ENCODE data around the gene DCC.

The DCC gene

DNA sequence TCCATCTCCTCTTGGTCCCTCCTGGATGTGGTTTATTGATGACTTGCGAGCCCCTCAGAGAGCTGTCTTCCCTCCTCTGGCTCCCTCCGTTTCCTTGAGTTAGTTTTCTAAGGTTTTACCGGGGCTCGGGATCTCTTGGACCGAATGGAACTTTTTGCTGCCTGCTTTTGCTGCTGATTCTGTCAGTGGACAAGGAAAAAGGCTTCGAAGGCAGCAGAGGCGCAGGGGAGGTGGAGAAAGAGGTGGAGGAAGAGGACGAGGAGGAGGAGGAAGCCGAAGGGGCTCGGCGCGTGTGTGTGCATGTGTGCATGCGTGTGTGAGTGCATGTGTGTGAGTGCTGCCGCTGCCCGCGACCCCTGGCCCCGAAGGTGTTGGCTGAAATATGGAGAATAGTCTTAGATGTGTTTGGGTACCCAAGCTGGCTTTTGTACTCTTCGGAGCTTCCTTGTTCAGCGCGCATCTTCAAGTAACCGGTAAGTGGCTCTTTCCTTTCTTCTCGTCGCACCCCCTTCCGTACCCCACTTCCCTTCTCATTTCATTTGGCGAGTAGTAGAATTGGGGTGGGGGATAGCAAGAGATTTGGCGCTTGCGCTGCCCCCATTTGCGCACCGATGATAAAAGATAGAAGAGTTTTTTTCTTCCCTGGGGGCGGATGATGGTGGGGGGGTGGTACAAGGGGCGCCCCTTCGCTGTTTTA lies 557 bp downstream of the DCC start:
- POLR2A ChIA-PET, result no interaction called here
- no peak for DNase-seq (ENCODE audit: extremely low spot score)
- TF ChIP-seq FOXK2 (IDR thresholded peaks at IDR 0.05), result no peak
- TF ChIP-seq TARDBP (IDR thresholded peaks at IDR 0.05), result no peak
- TF ChIP-seq ZNF384 (IDR thresholded peaks at IDR 0.05), result no peak
- no peak for TF ChIP-seq ARNT (IDR thresholded peaks at IDR 0.05)
- TF ChIP-seq CTBP1 (IDR thresholded peaks at IDR 0.05; ENCODE audit: borderline replicate concordance), result no peak
- TF ChIP-seq BHLHE40 (IDR thresholded peaks at IDR 0.05; ENCODE audit: borderline replicate concordance), result no peak
- TF ChIP-seq ELF4 (IDR thresholded peaks at IDR 0.05), result no peak
- TF ChIP-seq SP1 (IDR thresholded peaks at IDR 0.05), result no peak
- TF ChIP-seq NFRKB (IDR thresholded peaks at IDR 0.05), result no peak
- TF ChIP-seq L3MBTL2 (conservative IDR thresholded peaks at IDR 0.05), result no peak
- TF ChIP-seq SUZ12 (IDR thresholded peaks at IDR 0.05), result no peak
- TF ChIP-seq LEF1 (IDR thresholded peaks at IDR 0.05; ENCODE audit: borderline replicate concordance), result no peak
- TF ChIP-seq, protein P1, sequence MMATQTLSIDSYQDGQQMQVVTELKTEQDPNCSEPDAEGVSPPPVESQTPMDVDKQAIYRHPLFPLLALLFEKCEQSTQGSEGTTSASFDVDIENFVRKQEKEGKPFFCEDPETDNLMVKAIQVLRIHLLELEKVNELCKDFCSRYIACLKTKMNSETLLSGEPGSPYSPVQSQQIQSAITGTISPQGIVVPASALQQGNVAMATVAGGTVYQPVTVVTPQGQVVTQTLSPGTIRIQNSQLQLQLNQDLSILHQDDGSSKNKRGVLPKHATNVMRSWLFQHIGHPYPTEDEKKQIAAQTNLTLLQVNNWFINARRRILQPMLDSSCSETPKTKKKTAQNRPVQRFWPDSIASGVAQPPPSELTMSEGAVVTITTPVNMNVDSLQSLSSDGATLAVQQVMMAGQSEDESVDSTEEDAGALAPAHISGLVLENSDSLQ (IDR thresholded peaks at IDR 0.05), result no peak
- no peak for TF ChIP-seq FOXM1 (IDR thresholded peaks at IDR 0.05; ENCODE audit: borderline replicate concordance)
- TF ChIP-seq HDGF (IDR thresholded peaks at IDR 0.05; ENCODE audit: borderline replicate concordance), result no peak
- TF ChIP-seq FOXA1 (IDR thresholded peaks at IDR 0.05), result no peak
- CTCF ChIA-PET, result no interaction called here

DNA sequence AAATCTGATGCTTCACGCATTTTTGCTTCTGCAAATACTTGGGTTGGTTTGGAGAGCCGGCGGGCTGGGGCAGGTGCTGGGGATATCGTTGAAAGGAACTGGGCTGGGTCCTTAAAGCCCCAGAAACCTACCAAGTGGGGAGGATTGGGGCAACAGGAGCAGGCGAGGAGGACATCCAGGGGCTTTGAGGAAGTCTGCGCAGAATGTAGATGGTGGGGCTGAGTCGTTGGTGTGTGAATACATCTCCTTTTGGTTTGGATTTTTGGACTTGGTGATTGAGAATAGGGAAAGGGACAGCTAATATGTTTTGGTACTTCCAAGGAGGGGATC lies 1.1 kb downstream of the DCC start:
- TF ChIP-seq HDGF (IDR thresholded peaks at IDR 0.05; ENCODE audit: borderline replicate concordance), result no peak
- no peak for TF ChIP-seq FOXM1 (IDR thresholded peaks at IDR 0.05; ENCODE audit: borderline replicate concordance)
- TF ChIP-seq, protein P1 (IDR thresholded peaks at IDR 0.05), result no peak
- TF ChIP-seq TARDBP (IDR thresholded peaks at IDR 0.05), result no peak
- no peak for TF ChIP-seq ARNT (IDR thresholded peaks at IDR 0.05)
- no peak for TF ChIP-seq ELF4 (IDR thresholded peaks at IDR 0.05)
- TF ChIP-seq BHLHE40 (IDR thresholded peaks at IDR 0.05; ENCODE audit: borderline replicate concordance), result no peak
- DNase-seq (ENCODE audit: extremely low spot score), result no peak
- ChIA-PET CTCF (no interaction called here), POLR2A (no interaction called here)

DNA sequence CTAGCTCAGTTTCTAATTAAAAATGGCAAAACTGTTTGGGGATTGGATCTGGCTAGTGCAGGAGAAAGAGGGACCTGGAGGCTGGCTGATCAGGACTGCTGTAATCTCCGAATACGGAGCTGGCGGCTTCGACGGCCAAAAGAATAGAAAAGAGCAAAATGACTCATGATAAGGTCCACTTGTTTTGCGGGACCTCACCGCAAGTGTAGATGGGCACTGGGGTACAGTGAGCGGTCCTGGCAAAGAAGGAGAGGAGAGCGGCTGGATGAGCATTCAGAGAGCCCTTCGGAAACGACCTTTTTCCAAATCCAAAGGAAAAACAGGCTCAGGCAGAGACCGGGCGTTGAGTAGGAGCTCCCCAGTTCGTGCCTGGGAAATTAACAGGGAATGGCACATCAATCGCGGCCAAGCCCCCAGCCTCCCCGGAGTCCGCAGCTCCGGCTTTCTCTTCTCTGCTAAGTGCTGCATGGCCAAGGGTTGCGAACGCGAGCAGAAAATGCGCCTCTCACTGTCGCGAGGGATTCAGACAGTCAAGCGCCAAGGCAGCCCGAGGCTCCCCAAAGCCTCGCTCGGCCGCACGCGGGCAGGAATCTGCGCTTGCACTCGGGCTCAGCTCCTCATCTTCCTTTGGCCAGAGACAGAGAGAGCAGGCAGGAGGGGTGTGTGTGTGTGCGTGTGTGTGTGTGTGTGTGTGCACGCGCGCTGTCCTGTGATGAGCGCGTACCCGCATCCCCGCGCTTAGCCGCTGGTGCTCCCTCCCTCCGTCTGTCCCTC lies 1.8 kb downstream of the DCC start:
- no peak for TF ChIP-seq ARNT (IDR thresholded peaks at IDR 0.05)
- TF ChIP-seq ZNF384 (IDR thresholded peaks at IDR 0.05), result no peak
- DNase-seq (ENCODE audit: extremely low spot score), result no peak
- POLR2A ChIA-PET, result no interaction called here
- CTCF ChIA-PET, result no interaction called here

DNA sequence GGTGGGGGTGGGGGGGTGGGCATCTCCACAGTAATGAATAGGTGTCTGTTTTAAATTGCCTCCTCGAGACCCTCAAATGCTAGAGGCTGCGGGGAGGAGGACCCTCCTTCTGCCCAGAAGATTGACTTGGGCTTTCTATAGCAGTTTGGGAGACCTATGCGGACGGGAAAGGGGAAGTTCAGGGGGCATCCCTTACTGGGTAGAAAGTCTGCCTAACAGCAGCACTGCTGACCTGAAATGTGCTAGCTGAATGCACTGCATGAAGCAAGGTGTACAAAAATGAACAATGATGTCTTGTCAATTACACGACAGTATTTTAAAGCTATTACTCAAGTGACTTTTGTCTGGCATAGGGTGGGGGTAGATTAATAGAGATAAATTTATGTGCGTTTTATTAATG lies 2.5 kb downstream of the DCC start:
- no peak for TF ChIP-seq NFRKB (IDR thresholded peaks at IDR 0.05)
- TF ChIP-seq FOXK2 (IDR thresholded peaks at IDR 0.05), result no peak
- no peak for TF ChIP-seq CTBP1 (IDR thresholded peaks at IDR 0.05; ENCODE audit: borderline replicate concordance)
- no peak for TF ChIP-seq ARNT (IDR thresholded peaks at IDR 0.05)
- TF ChIP-seq, protein P1 (IDR thresholded peaks at IDR 0.05), result no peak
- no peak for TF ChIP-seq TARDBP (IDR thresholded peaks at IDR 0.05)
- no peak for TF ChIP-seq FOXM1 (IDR thresholded peaks at IDR 0.05; ENCODE audit: borderline replicate concordance)
- no peak for TF ChIP-seq SP1 (IDR thresholded peaks at IDR 0.05)
- no peak for TF ChIP-seq FOXA1 (IDR thresholded peaks at IDR 0.05)
- no peak for TF ChIP-seq ZNF384 (IDR thresholded peaks at IDR 0.05)
- no peak for TF ChIP-seq ELF4 (IDR thresholded peaks at IDR 0.05)
- no peak for TF ChIP-seq HDGF (IDR thresholded peaks at IDR 0.05; ENCODE audit: borderline replicate concordance)
- no peak for TF ChIP-seq BHLHE40 (IDR thresholded peaks at IDR 0.05; ENCODE audit: borderline replicate concordance)
- TF ChIP-seq LEF1 (IDR thresholded peaks at IDR 0.05; ENCODE audit: borderline replicate concordance), result no peak
- no peak for TF ChIP-seq SUZ12 (IDR thresholded peaks at IDR 0.05)
- no peak for TF ChIP-seq L3MBTL2 (conservative IDR thresholded peaks at IDR 0.05)
- CTCF ChIA-PET, result no interaction called here
- POLR2A ChIA-PET, result no interaction called here
- no peak for DNase-seq (ENCODE audit: extremely low spot score)

DNA sequence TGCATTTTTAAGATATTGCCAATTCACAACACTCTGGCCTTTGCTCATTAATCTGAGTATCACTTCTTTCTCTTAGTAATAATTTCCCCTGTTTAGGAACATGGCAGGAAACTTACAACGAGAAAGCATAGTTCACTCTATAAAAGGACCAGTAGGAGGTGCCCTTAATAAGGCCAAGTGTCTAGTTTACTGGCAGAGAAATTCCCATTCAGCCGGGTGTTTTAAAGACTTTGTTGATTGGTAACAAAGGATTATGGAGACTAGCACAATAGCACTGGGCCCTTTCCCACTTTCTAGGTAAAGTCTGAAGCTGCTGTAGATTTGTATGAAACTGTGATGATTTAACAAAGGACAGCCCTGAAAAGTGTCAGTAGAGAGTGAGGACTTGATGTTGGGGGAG lies 3.1 kb downstream of the DCC start:
- TF ChIP-seq BHLHE40 (IDR thresholded peaks at IDR 0.05; ENCODE audit: borderline replicate concordance), result no peak
- no peak for TF ChIP-seq FOXM1 (IDR thresholded peaks at IDR 0.05; ENCODE audit: borderline replicate concordance)
- TF ChIP-seq, protein P1 (IDR thresholded peaks at IDR 0.05), result no peak
- TF ChIP-seq NFRKB (IDR thresholded peaks at IDR 0.05), result no peak
- no peak for TF ChIP-seq LEF1 (IDR thresholded peaks at IDR 0.05; ENCODE audit: borderline replicate concordance)
- TF ChIP-seq ELF4 (IDR thresholded peaks at IDR 0.05), result no peak
- TF ChIP-seq ARNT (IDR thresholded peaks at IDR 0.05), result no peak
- TF ChIP-seq CTBP1 (IDR thresholded peaks at IDR 0.05; ENCODE audit: borderline replicate concordance), result no peak
- no peak for TF ChIP-seq L3MBTL2 (conservative IDR thresholded peaks at IDR 0.05)
- no peak for TF ChIP-seq FOXA1 (IDR thresholded peaks at IDR 0.05)
- no peak for TF ChIP-seq TARDBP (IDR thresholded peaks at IDR 0.05)
- no peak for TF ChIP-seq SUZ12 (IDR thresholded peaks at IDR 0.05)
- no peak for TF ChIP-seq FOXK2 (IDR thresholded peaks at IDR 0.05)
- TF ChIP-seq HDGF (IDR thresholded peaks at IDR 0.05; ENCODE audit: borderline replicate concordance), result no peak
- TF ChIP-seq SP1 (IDR thresholded peaks at IDR 0.05), result no peak
- no peak for TF ChIP-seq ZNF384 (IDR thresholded peaks at IDR 0.05)
- no peak for DNase-seq (ENCODE audit: extremely low spot score)
- CTCF ChIA-PET, result no interaction called here
- POLR2A ChIA-PET, result no interaction called here

Data from HEK293T (cell line).